Pancreas (tissue), 10 donors: ENCODE data around the gene SLC27A4. TPM values are rescaled to one million over a fixed set of nuclear protein-coding genes. Genes with fewer than 3 reads are reported as not detected.

Experiments
- ATAC-seq, 4 donors: fragments of 200-7000 bp; cut with Tn5 transposase; one replicate each; pipeline versions ENCODE4 v1.8.0 to v1.9.1; 2020; ENCODE audit warnings: mild to moderate bottlenecking in 4 of 4, moderate library complexity in 4 of 4
- DNase-seq, 6 donors: peaks; one replicate each; pipeline ENCODE4 v3.0.0-alpha.2; 2020
- FAIRE-seq: peaks from 2 replicates; lab custom pipeline; 2012; peaks lifted over from hg19 to GRCh38; lab: Jason Lieb, UNC
- H3K27ac ChIP-seq, 4 donors: fragments of 200-600 bp; sonication (generic); 1 replicate in 3 of 4; 2 replicates in 1 of 4; pipeline versions ENCODE4 v1.5.0 to v1.8.0; 2020
- H3K27me3 ChIP-seq, 4 donors: fragments of 200-600 bp; one replicate each; pipeline ENCODE4 v1.8.0; 2021
- H3K36me3 ChIP-seq, 3 donors: fragments of 200-600 bp; sonication (generic) in 1 of 3; one replicate each; pipeline versions ENCODE4 v1.5.0 to v1.8.0; 2020 to 2021
- H3K4me1 ChIP-seq, 3 donors: fragments of 200-600 bp; one replicate each; pipeline ENCODE4 v1.8.0; 2021
- H3K4me3 ChIP-seq, 4 donors: fragments of 200-600 bp; sonication (generic) in 2 of 4; one replicate each; pipeline versions ENCODE4 v1.5.0 to v1.8.0; 2020 to 2021
- H3K9me3 ChIP-seq, 4 donors: fragments of 200-600 bp; one replicate each; pipeline ENCODE4 v1.8.0; 2021
- WGBS, 2 donors: extraction: QIAGEN DNeasy Blood & Tissue Kit; methylation state at CpG; one replicate each; pipeline ENCODE4 v1.1.7; 2013; 5-methylcytosine and 5-hydroxymethylcytosine counted together
- intact Hi-C, 3 donors: fragments of 100-400 bp; cut with DNase I; formaldehyde crosslinking; loops; one replicate each; pipeline versions ENCODE4 v1.11.1 to v1.14.2; 2022
- polyA plus RNA-seq, 2 donors: library from polyadenylated mRNA; stranded (reverse); fragments of 200-250 nt; gene quantifications; one replicate each; pipeline ENCODE4 v1.2.3, GENCODE V29; 2013
- total RNA-seq, 6 donors: library from RNA; stranded (reverse); fragmentation: NEBNext Ultra II Directional in 4 of 6; extraction: Animal tissue kit (Norgen Biotek cat#: 25700) in 4 of 6; gene quantifications; one replicate each; pipeline versions ENCODE4 v1.2.1 to v1.2.4, GENCODE V29; 2021 to 2023
- TF ChIP-seq, protein P1 (sequence below), 4 donors: fragments of 200-600 bp; sonication (generic) in 3 of 4; IDR thresholded peaks; one replicate each; pipeline versions ENCODE4 v1.5.0 to v1.8.0; 2021; ENCODE audit warnings: antibody characterized with exemption in 4 of 4
- donor health status: healthy with polysubstance abuse.
- donor health status: DM: no; HTN: no; CAD: no; lungs with moderate emphysema.
- donor health status: DM: no; HTN: no; CAD: no.
- donor health status: control.
- donor health status: control.
- donor health status: Bipolar disorder and iron deficiency.
- donor health status: DM: yes; HTN: yes; CAD: no.
- donor health status: DM: no; HTN: no; CAD: no.
- donor health status: DM: no; HTN: no; CAD: no.
- donor health status: DM: yes; HTN: yes; CAD: no.

The SLC27A4 gene
- total and polyA plus RNA-seq, 8 donors = 9.6 to 32.9 (median 13.2) TPM

DNA sequence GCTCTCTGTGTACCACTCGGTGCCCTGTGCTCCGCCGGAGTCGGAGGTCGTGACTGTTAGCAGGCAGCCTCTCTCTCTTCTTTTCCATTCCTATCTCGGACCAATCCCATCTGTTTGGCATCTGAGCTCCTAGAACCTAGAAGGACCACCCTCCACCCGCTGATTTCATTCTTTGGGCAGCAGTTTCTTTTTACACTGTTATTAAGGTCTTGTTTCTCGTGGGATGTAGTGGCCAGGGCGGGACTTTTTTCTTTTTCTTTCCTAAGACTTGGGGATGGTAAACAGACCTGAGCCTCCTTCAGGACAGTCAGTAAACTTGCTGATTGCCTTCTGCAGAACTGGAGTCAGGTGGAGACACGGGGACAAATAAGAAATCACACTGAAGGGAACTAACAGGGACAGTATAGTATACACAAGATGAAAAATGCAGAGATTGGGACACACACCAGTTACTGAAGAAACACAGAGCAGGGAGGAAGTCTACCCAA is 31.3 kb downstream of the SLC27A4 start:
- FAIRE-seq = no peak
- TF ChIP-seq, protein P1, sequence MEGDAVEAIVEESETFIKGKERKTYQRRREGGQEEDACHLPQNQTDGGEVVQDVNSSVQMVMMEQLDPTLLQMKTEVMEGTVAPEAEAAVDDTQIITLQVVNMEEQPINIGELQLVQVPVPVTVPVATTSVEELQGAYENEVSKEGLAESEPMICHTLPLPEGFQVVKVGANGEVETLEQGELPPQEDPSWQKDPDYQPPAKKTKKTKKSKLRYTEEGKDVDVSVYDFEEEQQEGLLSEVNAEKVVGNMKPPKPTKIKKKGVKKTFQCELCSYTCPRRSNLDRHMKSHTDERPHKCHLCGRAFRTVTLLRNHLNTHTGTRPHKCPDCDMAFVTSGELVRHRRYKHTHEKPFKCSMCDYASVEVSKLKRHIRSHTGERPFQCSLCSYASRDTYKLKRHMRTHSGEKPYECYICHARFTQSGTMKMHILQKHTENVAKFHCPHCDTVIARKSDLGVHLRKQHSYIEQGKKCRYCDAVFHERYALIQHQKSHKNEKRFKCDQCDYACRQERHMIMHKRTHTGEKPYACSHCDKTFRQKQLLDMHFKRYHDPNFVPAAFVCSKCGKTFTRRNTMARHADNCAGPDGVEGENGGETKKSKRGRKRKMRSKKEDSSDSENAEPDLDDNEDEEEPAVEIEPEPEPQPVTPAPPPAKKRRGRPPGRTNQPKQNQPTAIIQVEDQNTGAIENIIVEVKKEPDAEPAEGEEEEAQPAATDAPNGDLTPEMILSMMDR (IDR thresholded peaks at IDR 0.05) = no peak
- Histone ChIP-seq H3K36me3 (no peaks in the 10 kb centered on the region), H3K27ac (peak overlapping the region; percentile 44 to 91 (median 76)), H3K9me3 (no peaks in the 10 kb centered on the region), H3K4me3 (peak overlapping the region; percentile 69 to 94 (median 84)), H3K4me1 (peaks cover 6 to 18% (median 6%) of the 10 kb centered on the region in 3 donors), H3K27me3 (no peaks in the 10 kb centered on the region)
- 0% methylated on average over 10 of the region's 10 CpGs for WGBS, 2 donors
- no peak for DNase-seq
- no peak for ATAC-seq
- intact Hi-C loops = no loop called here

DNA sequence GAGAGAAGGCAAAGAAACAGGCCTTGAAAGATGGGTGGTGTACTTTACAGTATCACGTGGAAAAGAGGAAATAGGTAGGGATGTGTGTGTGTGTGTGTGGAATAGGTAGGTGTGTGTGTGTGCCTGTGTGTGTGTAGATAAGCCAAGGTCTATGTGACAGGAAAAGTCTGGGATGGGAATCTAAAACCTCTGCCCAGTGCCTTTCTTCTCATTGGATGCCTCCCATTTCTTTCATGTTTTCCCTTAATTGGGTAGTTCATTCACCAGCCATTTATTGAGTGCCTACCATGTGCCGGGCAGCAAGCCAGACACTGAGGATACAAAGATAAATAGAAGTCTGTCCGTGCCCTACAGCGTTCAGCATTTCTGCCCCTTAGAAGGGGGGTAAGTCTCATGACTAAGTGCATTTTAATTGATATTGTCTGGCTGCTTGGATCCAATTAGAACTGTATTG is 31.9 kb downstream of the SLC27A4 start:
- Histone ChIP-seq H3K9me3 (no peaks in the 10 kb centered on the region), H3K4me3 (peak overlapping the region; percentile 69 to 94 (median 84)), H3K36me3 (no peaks in the 10 kb centered on the region), H3K4me1 (peaks cover 6 to 18% (median 6%) of the 10 kb centered on the region in 3 donors), H3K27ac (no peak overlapping the region), H3K27me3 (no peaks in the 10 kb centered on the region)
- TF ChIP-seq, protein P1 (IDR thresholded peaks at IDR 0.05) = no peak
- 14 to 17% methylated on average over 4 of the region's 4 CpGs for WGBS, 2 donors
- ATAC-seq = no peak
- no peak for FAIRE-seq
- intact Hi-C loops = no loop called here
- no peak for DNase-seq

DNA sequence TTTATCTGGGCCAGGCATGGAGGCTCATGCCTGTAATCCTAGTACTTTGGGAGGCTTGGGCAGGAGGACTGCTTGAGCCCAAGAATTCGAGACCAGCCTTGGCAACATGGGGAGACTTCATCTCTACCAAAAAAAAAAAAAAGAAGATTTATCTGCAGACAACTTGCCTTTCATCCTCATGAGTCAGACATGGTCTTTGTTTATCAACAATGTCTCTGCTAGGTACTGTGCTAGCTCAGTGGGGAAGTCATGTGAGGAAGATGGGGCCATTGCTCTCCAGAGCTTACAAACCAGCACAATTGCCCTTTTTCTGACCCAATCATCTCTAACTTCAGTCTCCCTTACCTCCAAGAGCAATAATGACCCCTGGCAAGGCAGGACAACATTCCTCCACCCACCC is 32.5 kb downstream of the SLC27A4 start:
- H3K4me3 ChIP-seq = no peak overlapping the region
- peaks cover 6 to 18% (median 6%) of the 10 kb centered on the region in 3 donors for H3K4me1 ChIP-seq
- H3K27me3 ChIP-seq = no peaks in the 10 kb centered on the region
- intact Hi-C loops = no loop called here
- TF ChIP-seq, protein P1 (IDR thresholded peaks at IDR 0.05) = no peak
- WGBS, 2 donors = 89 to 93% methylated on average over 1 of the region's 1 CpG
- DNase-seq = no peak
- H3K36me3 ChIP-seq = peaks cover 0 to under 1% (median 0%) of the 10 kb centered on the region in 3 donors
- H3K27ac ChIP-seq = no peak overlapping the region
- no peak for FAIRE-seq
- ATAC-seq = no peak
- H3K9me3 ChIP-seq = no peaks in the 10 kb centered on the region

DNA sequence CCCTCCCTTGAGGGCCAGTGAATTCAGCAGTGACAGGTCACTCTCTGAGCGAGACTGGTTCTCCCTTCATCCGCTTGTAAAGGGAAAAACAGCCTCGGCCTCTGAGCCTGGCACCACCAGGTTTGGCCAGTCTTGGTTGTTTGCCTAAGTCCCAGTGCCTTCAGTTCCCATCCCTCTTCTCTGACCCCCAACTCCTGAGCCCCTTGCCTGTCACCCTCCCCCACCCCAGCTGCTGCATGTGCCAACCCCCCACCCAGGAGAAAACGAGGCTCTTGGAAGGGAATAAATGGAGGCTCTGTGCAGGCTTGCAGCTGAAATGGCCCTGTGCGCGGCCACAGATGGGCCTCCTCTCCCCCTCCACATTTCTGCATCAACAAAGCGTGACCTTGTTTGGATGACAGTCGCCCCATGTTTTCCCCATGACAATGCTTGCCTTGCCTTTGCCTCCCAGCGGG is 33.9 kb downstream of the SLC27A4 start:
- H3K4me1 ChIP-seq = peaks cover 6 to 18% (median 6%) of the 10 kb centered on the region in 3 donors
- H3K27me3 ChIP-seq = no peaks in the 10 kb centered on the region
- no peak overlapping the region for H3K27ac ChIP-seq
- DNase-seq = no peak
- intact Hi-C loops = no loop called here
- H3K36me3 ChIP-seq = peaks cover 0 to 13% (median 0%) of the 10 kb centered on the region in 3 donors
- no peak for ATAC-seq
- WGBS, 2 donors = 90% methylated on average over 9 of the region's 9 CpGs
- TF ChIP-seq, protein P1 (IDR thresholded peaks at IDR 0.05) = no peak
- H3K9me3 ChIP-seq = no peaks in the 10 kb centered on the region
- FAIRE-seq = no peak
- H3K4me3 ChIP-seq = no peak overlapping the region

DNA sequence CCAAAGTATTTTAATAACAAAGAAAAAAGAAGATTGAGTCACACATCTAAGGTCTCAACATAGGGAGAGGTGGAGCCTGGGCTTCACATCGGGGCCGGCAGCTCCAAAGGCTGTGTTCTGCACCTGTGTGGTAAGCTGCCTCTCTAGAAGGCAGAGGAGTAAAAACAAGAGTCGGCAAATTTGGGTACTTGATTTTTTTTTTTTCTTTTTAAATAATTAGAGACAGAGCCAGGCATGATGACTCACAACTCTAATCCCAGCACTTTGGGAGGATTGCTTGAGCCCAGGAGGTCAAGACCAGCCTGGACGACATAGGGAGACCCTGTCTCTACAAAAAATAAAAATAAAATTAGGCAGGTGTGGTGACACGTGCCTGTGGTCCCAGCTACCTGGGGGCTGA is 35.5 kb downstream of the SLC27A4 start:
- Histone ChIP-seq H3K4me1 (peaks cover 0 to 10% (median 6%) of the 10 kb centered on the region in 3 donors), H3K27ac (no peak overlapping the region), H3K9me3 (no peaks in the 10 kb centered on the region), H3K36me3 (peaks cover 0 to 17% (median 0%) of the 10 kb centered on the region in 3 donors), H3K27me3 (no peaks in the 10 kb centered on the region), H3K4me3 (no peak overlapping the region)
- intact Hi-C loops = no loop called here
- 86 to 87% methylated on average over 5 of the region's 5 CpGs for WGBS, 2 donors
- DNase-seq (no peak), FAIRE-seq (no peak), ATAC-seq (no peak)
- TF ChIP-seq, protein P1 (IDR thresholded peaks at IDR 0.05) = no peak
